Mucosa of descending colon (tissue), 3 donors: ENCODE data around the gene MYH6. TPM values are rescaled to one million over a fixed set of nuclear protein-coding genes. Genes with fewer than 3 reads are reported as not detected.

ENCODE experiments used
- ATAC-seq: fragments of 200-7000 bp; cut with Tn5 transposase; one replicate; pipeline ENCODE4 v1.9.1; 2020; ENCODE audit warnings: mild to moderate bottlenecking, moderate library complexity
- DNase-seq, 3 donors: peaks; one replicate each; pipeline ENCODE4 v3.0.0-alpha.2; 2020
- H3K36me3 ChIP-seq: fragments of 200-600 bp; one replicate; pipeline ENCODE4 v1.8.0; 2021; ENCODE audit warnings: low read depth, mild to moderate bottlenecking
- H3K4me1 ChIP-seq: fragments of 200-600 bp; one replicate; pipeline ENCODE4 v1.8.0; 2021; ENCODE audit warnings: low read depth, mild to moderate bottlenecking
- H3K4me3 ChIP-seq: fragments of 200-600 bp; one replicate; pipeline ENCODE4 v1.8.0; 2021; ENCODE audit warnings: mild to moderate bottlenecking
- H3K9me3 ChIP-seq: fragments of 200-600 bp; one replicate; pipeline ENCODE4 v1.8.0; 2021; ENCODE audit warnings: mild to moderate bottlenecking
- CTCF ChIP-seq: fragments of 200-600 bp; IDR thresholded peaks from one replicate; pipeline ENCODE4 v1.8.0; 2022; ENCODE audit warnings: antibody characterized with exemption, mild to moderate bottlenecking
- intact Hi-C, 2 donors: fragments of 100-400 bp; cut with DNase I in 1 of 2; cut with micrococcal nuclease in 1 of 2; formaldehyde crosslinking; loops; one replicate each; pipeline versions ENCODE4 v1.11.0 to v1.11.1; 2022; cut with DNase I, micrococcal nuclease
- total RNA-seq, 3 donors: library from RNA; stranded (reverse); fragmentation: NEBNext Ultra II Directional in 2 of 3; extraction: Animal tissue kit (Norgen Biotek cat#: 25700) in 2 of 3; gene quantifications; one replicate each; pipeline versions ENCODE4 v1.2.1 to v1.2.4, GENCODE V29; 2021 to 2023
- donor health status: DM: no; HTN: no; CAD: no; lungs with moderate emphysema.
- donor health status: DM: no; HTN: no; CAD: no.
- donor health status: DM: no; HTN: yes; CAD: no.

MYH6 gene
- total RNA-seq, 3 donors from 2014 or later, result 0.09 to 1.4 TPM; not detected in 1

- DNase-seq (no peak), ATAC-seq (no peak)
- Histone ChIP-seq H3K4me1 (no peaks in the 10 kb centered on the region), H3K36me3 (no peaks in the 10 kb centered on the region), H3K4me3 (no peak overlapping the region), H3K9me3 (no peaks in the 10 kb centered on the region)
- no peak for TF ChIP-seq CTCF
- intact Hi-C loops, result no loop called here
Observed at GRCh38 chr14:23409966-23410635, 2.0 kb upstream of the MYH6 start.

- ATAC-seq, result no peak
- Histone ChIP-seq H3K4me1 (no peaks in the 10 kb centered on the region), H3K36me3 (no peaks in the 10 kb centered on the region), H3K4me3 (no peak overlapping the region), H3K9me3 (no peaks in the 10 kb centered on the region)
- intact Hi-C loops, result no loop called here
- no peak for TF ChIP-seq CTCF
- DNase-seq, result no peak
Observed at GRCh38 chr14:23409475-23409874, 1.4 kb upstream of the MYH6 start.

DNA sequence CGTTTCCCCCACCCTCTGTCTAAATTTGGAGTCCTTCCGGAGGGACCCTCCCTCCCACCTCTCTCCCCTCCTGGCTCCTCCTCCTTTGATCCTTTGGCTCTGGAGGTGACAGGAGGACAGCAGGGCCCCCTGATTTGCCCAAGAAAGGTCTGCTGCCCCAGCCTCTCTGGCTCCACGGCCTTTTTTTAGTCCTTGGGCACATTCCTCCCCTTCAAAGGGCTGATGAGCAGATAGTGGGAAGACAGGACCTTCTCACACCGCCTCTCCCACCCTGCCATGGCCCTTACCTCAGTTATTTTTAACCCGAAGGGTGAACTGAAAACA, 196 bp upstream of the MYH6 start:
- no peak for ATAC-seq

GRCh38 chr14:23406725-23407355, 1.2 kb downstream of the MYH6 start:
- no peaks in the 10 kb centered on the region for H3K4me1 ChIP-seq
- H3K4me3 ChIP-seq, result no peak overlapping the region
- no peak for TF ChIP-seq CTCF
- no peaks in the 10 kb centered on the region for H3K9me3 ChIP-seq
- ATAC-seq (no peak), DNase-seq (no peak)
- no peaks in the 10 kb centered on the region for H3K36me3 ChIP-seq
- intact Hi-C loops, result no loop called here

More for the DNA sequence above, 196 bp upstream of the MYH6 start:
- Histone ChIP-seq H3K36me3 (no peaks in the 10 kb centered on the region), H3K9me3 (no peaks in the 10 kb centered on the region), H3K4me1 (no peaks in the 10 kb centered on the region), H3K4me3 (no peak overlapping the region)
- TF ChIP-seq CTCF, result no peak
- intact Hi-C loops, result no loop called here
- no peak for DNase-seq

GRCh38 chr14:23406244-23406643, 1.8 kb downstream of the MYH6 start:
- no peak for ATAC-seq
- no peak overlapping the region for H3K4me3 ChIP-seq
- no peaks in the 10 kb centered on the region for H3K9me3 ChIP-seq
- no peak for DNase-seq
- intact Hi-C loops, result no loop called here
- no peak for TF ChIP-seq CTCF
- H3K4me1 ChIP-seq, result no peaks in the 10 kb centered on the region
- H3K36me3 ChIP-seq, result no peaks in the 10 kb centered on the region
